Kasumi-1 (cell line): Measurements from ENCODE around the gene ZNF329.
A peak's percentile ranks its signal among the peaks of the same experiment; 100 is the strongest.

Experiments
- DNase-seq, 2 experiments: peaks; one replicate each; lab custom pipeline; 2025; lab: John Stamatoyannopoulos, UW

Gene ZNF329

DNA sequence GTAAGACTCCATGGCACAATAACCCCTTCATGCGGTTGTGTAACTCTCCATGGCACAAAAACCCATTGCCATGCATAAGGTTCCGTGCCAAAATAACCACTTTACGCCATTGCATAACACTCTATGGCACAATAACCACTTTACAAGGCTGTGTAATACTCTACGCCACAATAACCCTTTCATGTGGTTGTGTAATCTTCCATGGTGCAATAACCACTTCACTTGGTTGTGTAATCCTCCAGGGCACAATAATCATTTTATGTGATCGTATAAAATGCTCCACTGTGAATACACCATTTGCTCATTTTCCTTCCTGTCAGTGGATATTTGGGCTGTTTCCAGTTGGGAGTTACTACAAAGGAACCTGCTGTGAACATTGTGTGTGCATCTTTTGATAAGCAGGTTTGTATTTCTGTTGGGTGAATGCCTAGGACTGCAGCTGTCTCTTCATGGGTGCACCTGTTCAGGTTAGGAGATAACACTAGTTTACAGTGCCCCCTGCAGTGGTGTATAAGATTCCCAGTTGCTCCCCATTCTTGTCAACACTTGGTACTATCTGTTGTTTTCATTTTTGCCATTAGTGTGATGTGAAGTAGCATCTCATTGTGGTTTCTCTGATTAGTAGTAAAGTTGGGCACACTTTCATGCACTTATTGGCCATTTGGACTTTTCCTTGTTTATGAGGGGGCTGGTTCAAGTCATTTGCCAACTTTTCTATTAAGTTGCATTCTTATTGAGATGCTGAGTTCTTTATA, 31.4 kb downstream of the ZNF329 start:
- no peak for DNase-seq

DNA sequence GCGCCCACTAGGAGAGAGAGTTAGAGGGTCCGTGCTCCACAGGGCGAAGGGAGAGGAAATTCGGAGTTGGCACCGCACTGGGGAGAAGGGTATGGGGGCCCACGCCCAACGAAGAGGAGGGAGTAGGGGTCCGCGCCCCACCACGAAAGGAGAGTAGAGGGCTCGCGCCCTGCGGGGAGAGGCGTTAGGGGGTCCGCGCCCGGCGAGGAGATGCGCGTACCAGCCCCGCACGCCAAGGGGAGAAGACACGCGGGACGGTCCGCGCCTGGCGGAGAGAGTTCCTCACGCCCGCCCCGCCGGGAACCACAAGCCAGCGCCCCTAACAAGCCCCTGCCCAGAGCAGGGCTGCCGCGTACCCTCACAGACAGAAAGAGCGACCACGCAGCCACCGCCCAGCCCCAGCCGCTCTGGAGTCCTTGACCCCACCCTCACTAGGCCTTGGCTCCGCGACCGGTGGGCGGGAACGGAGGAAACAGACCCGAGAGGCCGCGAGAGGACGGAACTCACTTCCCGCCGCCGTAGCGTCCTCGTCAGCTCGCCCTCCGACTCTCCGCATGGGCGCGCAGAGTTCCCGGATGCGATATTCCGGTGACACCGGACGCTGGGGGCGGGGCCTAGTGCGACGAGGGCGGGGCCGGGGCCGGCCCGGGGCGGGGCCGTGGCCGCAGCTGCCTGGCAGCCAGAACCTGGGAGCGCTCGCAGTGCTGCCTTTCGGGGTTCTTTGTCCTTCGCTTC, 32.6 kb downstream of the ZNF329 start:
- no peak for DNase-seq

DNA sequence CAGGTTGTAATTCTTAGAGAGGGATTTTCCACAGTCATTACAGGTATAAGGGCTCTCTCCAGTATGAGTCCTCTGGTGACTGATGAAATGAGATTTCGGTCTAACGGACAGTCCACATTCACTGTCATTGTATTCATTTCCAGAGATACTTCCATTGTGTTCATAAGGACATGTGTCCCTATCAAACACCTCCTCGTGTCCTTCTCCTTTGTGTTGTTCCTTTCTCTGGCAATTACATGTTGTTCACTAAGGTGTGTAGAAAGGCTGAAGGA, 42.1 kb downstream of the ZNF329 start:
- DNase-seq, result no peak

DNA sequence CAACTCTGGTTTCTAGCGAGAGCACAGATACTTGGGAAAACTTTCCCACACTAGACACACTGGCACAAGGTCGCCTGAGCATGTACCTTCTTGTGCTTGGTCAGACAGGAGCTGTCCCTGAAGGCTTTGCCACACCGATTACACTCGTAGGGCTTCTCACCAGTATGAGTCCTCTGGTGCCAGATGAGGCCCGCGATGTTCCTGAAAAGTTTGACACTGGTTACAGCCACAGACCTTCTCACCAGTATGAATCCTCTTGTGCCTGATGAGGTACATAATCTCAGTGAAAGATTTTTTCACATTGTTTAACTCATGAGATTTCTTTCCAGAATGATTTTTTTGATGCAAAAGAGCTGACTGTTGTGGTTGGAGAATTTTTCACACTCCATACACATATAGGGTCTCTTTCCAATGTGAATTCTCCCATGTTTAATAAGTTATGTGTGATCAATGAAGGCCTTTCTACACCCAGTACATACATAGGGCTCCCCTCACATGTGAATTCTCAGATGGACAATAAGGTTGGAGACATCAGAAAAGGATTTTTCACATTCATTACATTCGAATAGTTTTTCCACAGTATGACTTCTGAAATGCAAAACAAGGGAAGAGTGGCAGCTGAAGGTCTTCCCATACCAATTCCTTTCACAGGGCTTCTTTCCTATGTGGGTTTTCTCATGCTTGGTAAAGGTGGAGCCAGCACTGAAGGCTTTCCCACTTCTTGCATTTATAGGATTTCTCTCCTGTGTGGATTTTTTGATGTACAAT, 42.6 kb downstream of the ZNF329 start:
- no peak for DNase-seq

DNA sequence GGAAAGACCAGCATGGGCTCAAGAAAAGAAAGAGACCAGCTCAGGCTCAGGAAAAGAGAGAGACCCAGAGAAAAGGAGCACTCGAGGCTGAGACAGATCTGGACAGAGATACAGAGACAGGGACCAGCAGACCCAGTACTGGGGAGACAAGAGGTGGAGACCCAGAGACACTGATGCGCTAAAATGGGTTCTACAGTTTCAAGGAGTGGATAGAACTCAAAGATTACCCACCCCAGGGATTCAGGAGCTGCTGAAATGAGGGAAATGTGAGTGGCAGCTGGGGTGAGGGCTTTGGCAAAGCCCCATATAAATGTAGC, 51.9 kb downstream of the ZNF329 start:
- DNase-seq, result no peak

DNA sequence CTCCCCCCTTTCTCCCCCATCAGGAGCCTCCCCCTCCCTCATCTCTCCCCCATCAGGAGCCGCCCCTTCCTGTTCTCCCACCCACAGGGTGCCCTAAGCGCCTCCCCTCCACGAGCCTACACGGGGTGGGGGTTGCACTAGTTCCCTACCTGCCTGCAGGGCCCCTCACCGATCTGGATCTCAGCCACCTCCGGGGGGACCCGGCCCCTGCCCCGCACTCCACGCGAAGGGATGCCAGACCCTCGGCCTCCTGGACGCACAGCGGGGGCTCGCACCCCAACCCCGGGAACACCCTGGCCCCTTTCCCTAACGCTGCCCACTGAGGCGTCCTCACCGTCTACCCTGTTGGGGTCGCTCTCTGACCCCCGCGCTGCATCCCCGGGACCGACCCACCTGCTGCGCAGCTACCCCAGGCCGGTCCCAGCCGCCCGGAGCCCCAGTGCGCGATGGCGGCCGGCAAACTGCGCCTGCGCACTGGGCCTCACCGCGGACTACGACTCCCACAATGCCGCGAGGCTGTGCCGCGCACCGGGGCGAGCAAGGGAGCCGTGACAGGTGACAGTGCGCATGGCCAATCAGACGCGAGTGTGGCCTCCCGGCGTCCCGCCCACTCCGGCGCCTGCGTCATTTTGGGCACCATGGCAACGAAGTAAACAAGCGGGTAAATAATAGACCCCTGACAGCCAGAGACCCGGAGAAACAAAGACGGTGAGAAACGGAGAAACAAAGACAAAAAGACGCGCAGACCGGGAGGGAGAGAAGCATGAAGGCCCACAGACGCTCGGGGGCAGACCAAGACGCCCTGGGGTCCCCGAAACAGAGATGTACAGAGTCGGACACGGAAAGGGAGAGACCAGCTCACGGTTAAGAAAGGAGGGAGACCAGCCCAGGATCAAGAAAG, 52.6 kb downstream of the ZNF329 start, which contains the start of gene ZSCAN18:
TSS of gene ZSCAN18 (minus strand) at position 451 of the 901 bp plus-strand sequence. CDS start 7,964 bp downstream, outside the sequence.
- peak; percentile 85 to 92 for DNase-seq

DNA sequence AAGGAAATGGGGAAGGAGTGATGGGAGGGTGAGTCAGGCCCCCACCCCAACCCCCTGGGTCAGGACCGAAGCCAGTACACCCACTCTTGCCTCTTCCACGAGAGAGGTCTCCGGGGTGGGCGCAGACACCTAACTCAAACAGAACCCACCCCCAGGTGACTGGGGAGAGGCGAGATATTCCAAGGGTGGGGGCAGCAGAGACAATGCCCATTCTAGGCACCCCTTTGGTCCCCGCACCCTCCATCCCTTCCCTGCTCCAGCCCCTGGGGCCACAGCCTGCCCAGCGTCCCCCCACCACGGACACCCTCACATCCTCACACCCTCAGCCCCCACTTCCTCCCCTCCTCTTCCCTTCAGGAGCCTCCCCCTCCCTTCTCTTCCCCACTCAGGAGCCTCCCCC, 53.2 kb downstream of the ZNF329 start:
- DNase-seq, result no peak

DNA sequence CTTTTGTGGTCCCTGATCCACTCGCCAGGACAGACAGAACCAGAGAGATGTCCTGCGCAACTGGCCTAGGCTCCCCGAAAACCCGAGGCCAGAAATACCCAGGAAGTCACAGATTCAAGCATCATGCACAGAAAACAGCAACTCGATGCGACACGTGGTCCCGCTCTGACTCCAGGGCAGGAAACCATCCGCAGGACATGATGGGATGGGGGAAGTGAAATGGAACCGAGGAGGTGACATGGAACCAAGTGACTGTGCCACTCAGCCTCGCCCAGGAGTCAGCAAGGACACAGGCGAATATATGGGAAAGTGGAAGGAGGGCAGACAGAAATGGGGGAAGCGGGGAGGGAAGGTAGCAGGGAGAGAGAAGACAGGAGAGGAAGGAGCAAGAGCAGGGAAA, 53.7 kb downstream of the ZNF329 start:
- DNase-seq, result no peak

DNA sequence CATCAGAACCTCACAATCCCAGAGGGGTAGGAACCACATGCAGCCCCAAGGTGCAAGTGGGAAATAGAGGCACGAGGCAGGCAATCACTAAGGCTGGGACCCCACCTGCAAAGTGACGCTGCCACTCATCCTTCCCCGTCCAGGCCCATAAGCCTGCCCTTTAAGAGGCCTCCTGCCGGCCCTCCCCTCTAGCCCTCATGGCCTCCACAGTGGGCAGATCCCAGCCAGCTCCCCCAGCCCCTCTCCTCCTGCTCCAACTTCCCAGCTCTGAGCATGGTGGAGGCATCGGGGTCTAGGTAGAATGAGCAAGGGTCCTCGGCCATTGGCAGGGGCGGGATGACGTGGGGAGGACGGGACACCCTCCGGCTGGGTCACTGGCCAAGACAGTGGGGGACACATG, 55.3 kb downstream of the ZNF329 start:
- no peak for DNase-seq

DNA sequence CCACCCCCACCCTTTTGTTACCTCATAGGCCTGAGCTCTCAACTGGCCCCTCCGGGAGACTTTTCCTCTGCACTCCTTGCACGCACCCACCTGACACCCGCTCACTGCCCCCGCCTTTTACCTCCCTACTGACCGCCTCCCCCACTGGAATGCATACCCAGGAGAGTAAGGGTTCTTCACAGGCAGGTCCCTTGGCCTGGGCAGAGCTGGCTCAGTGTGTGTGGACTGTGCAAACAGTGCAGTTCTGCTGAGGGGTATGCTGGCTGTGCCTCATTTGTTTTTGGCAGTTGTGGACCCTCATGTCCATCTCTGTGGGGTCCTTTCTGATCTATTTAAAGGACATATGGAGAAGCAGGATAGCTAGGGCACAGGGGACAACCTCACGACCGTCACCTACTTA, 57.5 kb downstream of the ZNF329 start:
- no peak for DNase-seq

DNA sequence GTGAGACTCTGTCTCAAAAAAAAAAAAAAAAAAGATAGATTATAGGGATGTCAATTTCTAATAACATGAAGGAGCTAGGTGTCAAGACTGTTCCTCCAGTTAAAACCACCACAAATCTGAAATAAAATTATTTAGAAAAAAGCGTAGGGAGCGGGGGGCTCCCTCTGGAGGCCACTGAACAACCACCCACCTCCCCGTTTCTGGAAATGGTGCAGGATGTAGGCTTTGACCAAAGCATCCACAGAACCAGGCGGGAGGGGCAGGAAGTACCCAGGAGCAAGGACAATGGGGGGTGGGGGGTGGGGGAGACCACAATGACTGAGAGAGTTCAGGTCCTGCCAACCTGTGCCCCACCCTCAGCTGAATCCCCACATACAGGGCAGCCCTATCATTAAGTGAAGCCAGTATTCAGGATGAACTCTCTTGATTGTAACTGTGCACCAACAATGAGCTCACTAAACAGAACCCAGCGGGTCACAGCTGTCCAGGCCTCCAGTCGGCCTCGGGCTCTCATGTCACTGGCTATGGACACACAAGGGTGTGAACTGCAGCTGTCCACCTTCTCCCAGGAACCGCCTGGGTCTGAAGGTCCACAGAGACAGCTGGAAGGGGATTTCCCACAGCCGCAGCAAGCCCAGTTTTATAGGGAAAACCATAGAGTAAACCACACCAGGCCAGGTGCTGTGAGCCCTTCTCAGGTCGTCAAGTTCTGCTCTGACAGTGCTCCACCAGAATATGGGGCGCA, 59.2 kb downstream of the ZNF329 start:
- no peak for DNase-seq

DNA sequence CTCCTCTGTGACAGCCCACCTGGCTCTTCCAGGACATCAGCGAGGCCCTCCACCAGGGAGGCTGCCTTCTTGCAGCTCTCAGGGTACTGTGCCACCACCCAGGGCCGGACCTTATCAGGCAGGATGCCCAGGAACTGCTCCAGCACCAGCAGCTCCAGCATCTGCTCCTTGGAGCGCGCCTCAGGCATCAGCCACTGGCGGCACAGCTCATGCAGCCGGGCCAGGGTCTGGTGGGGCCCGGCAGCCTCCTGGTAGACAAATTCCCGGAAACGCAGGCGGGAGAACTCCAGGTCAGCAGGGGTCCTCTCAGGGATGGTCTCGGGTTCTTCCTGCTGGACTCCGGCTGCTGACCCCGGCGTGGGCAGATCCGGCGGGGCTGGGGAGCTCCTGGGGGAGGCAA, 60.7 kb downstream of the ZNF329 start:
- no peak for DNase-seq

DNA sequence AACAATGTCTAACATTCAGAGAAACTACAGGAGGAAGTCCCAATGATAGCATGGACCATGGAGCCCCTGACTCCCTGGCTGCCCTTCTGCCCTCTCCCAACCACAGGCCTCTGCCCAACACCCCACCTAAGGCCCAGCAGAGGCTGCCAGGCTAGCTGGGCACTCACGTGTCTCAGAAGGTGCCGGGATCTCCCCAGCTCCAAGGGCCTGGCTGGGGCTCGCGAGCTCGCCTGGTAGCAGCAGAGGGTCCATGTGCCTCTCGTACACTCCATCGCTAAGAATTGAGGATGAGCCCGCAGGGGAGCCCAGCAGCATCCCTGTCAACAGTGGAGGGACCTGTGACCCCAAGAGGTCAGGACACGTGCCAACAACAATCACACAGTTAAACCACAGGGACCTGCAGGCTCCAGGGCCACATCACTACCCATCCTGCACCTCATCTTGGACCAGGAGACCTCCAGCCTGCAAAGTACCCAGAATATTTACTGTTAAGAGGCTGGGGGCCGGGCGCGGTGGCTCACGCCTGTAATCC, 62.0 kb downstream of the ZNF329 start:
- no peak for DNase-seq

DNA sequence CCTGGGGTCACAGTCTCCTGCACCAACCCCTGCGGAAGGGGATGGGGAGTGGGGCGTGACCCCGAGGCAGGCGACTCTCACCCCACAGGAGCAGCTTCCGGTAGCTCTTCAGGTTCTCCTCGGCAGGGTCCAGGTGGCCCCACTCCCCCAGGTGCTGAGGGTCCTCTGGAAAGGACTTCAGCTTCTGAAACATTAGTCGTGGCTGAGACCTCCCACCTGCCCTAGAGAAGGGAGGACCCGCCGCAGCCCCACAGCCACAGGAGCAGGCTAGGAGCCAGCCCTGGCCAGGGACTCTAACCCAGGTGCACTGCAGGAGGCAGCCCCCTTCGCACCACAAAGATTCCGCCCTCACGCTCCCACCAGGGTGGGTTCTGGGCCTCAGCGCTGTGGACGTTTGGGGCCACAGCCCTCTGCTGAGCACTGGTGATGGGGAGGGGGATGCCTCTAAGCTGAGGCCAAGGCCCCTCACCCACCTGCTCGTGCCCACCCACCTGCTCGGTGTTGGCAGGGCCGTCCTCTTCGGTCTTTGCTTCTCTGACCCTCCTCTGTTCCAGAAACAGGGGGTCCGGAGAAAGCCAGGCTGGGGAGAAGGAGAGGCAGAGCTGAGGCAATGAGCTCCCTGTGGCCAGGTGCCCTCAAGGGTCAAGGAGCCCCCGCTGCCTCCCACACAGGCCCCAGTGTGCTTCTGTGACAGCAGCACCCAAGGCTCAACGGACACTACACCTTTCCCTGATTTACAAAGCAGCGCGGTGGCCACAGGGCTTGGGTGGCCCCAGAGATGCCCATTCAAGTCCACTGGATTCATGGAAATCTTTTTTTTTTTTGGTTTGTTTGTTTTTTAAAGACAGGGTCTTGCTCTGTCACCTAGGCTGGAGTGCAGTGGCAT, 63.5 kb downstream of the ZNF329 start:
- no peak for DNase-seq

DNA sequence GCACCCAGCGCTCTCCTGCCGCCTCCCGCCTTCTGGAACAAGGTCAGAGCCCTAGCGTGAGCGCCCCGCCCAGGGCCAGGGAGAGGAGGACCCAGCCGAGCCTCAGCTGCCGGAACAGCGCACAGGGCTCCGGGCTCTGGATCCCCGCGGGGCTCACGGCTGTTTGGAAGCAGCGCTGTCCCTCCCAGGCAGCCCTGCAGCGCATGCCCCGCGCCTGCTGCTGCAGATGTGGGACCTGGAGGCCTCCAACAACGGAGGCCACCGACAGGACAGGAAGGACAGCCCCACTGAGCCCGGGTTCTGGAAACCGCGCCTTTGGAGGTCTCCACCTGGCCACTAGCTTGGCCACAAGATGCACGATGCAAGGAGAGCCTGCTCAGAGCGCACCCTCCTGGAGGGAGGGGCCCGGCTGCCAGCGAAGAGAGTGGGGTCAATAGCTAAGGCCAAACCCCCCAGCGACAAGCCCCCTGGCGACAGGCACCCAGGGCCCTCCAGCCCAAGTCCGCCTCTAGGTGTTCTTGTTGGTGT, 65.2 kb downstream of the ZNF329 start:
- no peak for DNase-seq

DNA sequence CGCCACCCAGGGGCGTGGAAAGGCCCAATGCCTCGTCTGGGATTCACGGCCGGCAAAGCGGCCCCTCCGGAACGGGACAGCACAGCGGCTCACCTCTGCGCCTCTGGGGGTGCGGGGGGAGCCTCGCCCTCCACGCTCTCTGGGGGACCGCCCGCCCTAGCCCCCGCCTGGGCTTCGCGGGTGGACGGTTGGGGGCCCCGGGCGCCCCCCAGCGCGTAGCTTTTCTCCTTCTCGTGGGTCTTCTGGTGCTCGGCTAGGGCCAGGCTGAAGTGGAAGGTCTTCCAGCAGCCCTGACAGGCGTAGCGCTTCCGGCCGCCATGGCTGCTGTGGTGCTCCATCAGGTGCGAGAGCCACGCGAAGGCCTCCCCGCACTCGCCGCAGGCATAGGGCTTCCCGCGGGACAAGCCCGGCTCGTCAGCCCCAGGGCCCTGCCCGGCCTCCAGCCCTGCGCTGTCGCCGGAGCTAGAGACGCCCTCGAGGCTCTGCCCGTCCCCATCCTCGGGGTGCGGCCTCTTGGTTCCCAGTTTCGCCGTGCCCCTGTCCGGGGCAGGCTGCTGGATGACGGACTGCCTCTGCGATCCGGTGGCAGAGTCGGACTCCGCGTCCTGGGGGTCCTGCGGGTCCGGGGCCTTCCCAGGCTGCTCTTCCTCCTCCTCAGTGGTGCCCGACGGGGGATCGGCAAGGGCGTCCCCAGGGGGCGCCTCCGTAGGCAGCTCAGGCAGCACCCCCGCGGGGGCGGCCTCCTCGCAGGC, 65.8 kb downstream of the ZNF329 start:
- DNase-seq, result no peak

DNA sequence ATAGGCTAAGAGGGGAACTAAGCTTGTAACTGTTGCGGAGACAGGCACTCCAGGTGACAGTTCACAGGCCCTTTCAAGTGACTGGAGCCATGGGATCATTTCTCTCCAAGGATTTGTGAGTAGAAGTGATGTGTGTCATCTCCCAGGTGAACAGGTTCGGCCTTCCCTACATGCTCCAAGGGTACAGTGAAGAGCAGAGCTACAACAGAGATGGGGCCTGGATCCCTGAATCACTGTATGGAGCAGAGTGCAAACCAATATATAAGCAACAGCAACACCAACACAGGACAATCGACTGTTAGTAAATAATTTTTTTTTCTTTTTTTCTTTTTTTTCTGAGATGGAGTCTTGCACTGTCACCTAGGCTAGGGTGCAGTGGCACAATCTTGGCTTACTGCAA, 67.6 kb downstream of the ZNF329 start:
- no peak for DNase-seq

DNA sequence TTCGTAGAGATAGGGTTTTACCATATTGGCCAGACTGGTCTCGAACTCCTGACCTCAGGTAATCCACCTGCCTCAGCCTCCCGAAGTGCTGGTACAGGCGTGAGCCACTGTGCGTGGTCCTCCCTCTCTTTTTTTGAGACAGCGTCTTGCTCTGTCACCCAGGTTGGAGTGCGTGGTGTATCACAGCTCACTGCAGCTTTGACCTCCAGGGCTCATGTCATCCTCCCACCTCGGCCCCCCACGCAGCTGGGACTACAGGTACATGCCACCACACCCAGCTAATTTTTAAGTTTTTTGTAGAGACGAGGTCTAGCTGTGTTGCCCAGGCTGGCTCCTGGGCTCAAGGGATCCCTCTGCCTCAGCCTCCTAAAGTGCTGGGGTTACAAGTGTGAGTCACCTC, 70.8 kb downstream of the ZNF329 start:
- DNase-seq, result no peak
